SK-N-DZ (cell line): ENCODE data around the gene RIMKLB.
A peak's percentile ranks its signal among the peaks of the same experiment; 100 is the strongest.
"Not testable (repeated sequence)": the region's sequence is repeated elsewhere in the genome, so short reads cannot be mapped to it uniquely, and the experiment has no call there.

Source experiments
- DNase-seq: peaks from one replicate; pipeline ENCODE4 v3.0.0-alpha.2; 2015; ENCODE audit warnings: low spot score

The RIMKLB gene

DNA sequence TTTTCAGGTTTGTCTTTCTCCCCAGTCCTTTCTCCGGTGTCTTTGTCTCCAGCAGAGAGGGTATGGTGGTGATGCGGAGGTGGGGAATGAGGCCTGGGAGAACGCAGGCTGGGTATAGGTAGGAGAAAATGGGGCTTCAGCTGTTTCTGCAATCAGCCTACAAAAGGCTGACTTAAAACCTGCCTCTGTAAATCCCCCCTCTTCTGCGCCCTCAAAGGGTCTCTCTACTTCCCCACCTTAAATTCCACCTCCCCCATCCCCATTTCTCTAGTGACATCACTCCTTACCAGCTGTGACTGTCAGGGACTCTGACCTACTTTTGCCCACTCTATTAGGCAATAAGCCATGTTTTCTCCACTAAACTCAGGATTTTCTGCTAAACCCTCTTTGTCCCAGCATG is 8.1 kb upstream of the RIMKLB start:
- no peak for DNase-seq

DNA sequence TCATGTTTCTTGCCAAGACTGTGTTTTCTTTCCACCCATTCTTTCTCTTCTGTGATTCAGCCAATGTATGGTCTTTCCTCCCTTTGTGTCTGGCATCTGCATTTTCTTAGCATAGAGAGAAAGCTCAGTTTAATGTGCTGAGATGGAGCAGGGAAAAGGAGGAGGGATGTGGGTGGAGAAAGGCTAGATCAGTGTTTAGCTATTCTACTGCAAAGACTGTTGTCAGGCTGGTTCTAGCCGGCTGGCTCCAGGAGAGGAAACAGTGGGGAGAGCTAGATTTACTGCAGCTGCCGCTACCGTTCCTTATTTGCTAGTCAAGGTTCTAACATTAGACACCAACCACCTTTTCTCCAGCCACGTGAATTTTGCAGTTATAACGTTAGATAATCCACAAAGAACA is 5.2 kb upstream of the RIMKLB start:
- peak; percentile 67 for DNase-seq

DNA sequence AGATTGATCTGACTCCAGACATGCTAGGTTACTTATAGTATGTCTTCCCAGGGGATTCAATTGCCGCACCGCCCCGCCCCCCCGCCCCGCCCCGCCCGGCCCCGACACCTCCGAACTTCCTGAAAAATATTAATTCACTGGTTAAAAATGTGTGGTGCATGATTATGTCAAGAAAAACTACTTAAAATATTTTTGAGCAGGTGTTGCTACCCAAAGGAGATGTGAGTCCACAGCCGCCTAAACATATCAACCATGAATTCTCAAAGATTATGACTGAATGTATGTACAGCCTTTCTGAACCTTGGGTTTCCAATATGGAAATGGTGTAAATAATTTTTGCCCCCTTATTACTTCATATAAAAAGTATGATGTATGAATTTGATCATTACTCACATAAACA is 2.7 kb upstream of the RIMKLB start:
- no peak for DNase-seq

DNA sequence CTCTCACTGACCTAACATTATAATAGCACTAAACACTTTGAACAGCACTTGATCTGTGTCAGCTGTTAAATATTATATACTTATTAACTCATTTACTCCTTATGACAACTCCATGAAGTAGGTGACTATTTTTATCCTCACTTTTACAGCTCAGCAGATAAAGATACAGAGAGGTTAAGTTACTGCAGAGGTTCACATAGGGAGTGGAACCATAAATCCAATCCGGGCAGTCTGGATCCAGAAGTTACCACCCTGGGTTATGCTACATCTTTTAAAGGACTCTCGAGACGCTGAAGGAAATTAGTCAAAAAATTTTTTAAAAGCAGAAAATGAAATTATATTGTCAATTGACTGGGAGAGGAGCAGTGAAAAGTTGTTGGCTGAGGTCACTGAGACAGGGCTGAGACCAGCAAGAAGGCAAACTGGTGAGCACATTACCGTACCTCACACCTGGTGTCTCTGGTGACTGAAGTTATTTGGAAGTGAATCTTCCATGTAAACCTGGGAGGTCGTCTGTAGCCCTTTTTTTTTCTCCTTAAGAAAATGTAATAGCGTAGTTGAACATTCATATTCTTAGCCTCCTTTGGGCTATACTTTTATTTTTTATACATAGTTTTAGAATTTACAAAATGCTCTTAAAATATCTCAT is 1.2 kb upstream of the RIMKLB start:
- DNase-seq = no peak

DNA sequence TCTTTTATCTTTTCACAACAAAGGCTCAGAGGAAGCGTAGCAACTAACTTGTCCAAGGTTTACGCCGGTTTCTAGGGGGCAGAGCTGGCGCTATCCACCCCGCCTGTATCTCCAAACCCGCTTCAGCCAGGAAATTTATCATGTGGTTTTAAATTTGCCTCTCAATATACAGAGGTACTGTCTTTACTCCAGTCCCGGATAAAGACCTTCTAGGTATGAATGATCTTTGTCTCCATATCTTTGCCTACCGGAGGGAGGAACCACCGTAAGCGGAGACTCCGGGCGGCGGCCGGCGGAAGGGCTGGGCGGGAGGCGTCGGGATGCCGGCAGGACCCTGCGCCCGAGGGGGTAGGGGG is 693 bp upstream of the RIMKLB start:
- no peak for DNase-seq

DNA sequence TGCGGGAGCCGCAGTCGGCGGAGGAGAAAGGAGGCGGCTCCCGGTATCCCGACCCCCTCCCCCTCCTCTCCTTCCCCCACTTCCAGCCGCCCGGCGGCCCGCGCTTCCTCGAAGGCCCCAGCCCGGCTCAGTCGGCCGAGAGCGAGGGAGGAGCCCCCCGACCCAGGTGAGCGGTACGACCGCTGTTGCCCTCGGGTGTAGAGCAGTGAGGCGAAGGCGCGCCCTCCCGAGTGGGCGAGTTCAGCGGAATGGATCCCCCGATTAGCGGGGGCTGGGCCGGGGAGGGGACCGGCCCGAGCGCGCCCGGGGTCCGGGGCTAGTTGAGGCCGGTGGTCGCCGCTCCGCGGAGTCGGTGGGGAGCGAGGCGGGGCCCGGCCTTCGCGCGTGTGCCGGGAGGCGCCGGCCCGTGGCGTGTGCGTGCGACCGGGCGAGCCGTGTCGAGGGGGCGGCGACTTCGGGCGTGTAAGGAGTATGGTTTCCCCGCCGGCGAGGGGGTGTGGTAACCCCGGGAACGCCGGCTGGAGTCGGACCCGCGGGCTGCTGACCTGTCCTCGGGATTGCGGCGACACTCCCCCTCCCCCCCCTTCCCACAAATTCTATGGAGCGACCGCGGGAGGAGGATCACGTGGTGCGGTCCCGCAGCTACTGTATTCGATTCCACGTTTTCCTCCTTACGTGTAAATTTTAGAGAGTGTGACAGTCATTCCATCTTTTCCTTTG is 501 bp downstream of the RIMKLB start:
- peak; percentile 43 for DNase-seq

DNA sequence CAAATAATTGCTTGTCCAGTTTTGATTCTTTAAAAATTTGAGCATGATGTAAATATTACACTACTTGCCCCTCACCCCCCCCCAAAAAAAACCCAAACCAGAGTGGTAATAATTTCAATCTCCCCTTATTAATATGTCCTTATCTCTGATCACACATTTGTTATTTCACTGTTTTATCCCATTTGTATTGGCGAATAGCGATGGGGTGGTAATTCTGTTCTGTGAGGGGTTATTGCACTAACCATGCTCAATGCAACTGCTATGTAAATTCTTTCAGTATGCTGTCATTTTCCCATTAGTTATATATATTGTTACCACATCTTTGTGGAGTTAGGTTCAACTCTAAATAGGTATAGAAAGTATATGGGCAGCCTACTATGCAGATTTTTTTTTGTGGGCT is 1.1 kb downstream of the RIMKLB start:
- no peak for DNase-seq

DNA sequence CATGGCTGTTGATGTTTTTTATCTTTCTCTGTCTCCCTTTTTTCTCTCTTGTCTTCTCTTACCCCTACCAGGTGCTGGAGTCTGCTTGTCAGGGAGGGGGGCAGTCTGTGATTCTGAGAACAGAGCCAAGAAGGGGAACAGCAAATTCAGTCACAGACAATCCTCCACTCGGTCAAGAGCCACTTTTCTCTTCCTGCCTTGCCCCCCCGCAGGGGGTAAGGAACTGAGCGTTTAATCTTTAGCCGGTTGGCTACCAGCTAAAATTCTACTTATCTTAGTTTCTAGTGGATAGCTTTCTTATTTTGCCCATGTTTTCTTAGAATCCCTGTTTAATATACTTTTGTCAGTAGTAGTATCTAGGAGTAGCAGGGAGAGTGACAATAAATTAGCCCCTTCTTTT is 1.9 kb downstream of the RIMKLB start:
- DNase-seq = no peak

DNA sequence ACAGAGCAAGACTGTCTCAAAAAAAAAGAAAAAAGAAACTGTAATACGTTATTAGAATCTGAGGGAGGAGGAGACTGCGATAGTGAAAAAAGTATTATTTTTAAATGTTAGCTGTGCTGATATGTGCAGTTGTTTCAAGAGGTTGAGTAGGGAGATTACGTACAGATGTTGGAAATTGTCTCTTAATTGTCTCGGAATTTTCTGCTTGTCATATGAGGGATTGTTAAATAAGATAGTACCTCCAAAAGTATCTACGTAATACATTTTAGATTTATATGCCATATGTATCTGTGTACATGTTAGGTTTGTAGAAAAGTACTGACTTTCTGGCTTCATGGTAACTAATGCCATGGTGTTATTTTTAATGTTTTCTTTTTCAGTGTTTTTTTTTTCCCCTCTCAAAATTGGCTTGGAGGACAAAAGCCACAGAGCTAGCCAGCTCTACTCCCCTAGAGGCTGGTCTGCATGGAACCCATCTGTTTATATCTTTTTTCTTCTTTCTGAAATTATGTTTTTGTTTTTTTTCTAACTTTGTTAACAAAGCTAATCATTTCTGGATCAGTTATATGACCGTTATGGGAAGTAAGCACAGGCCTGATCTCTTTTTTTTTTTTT is 3.4 kb downstream of the RIMKLB start:
- DNase-seq = no peak

DNA sequence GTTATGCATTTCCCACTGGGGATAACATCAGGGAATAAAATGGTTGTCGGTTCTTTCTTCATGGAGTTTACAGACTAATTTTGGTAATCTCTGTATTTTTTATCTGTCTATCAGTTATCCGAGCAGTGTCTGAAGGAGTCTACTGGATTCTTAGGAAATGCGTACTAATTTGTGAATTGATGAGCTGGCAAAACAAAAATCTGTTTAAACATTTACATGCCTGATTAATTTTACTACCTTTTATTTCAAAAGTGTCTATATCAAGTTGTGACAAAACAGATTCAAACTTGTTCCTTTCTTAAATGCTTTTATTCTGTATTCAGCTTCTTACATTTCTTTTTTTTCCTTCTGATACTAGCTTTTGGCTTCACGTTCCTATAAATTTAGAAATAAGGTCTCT is 4.4 kb downstream of the RIMKLB start:
- no peak for DNase-seq

DNA sequence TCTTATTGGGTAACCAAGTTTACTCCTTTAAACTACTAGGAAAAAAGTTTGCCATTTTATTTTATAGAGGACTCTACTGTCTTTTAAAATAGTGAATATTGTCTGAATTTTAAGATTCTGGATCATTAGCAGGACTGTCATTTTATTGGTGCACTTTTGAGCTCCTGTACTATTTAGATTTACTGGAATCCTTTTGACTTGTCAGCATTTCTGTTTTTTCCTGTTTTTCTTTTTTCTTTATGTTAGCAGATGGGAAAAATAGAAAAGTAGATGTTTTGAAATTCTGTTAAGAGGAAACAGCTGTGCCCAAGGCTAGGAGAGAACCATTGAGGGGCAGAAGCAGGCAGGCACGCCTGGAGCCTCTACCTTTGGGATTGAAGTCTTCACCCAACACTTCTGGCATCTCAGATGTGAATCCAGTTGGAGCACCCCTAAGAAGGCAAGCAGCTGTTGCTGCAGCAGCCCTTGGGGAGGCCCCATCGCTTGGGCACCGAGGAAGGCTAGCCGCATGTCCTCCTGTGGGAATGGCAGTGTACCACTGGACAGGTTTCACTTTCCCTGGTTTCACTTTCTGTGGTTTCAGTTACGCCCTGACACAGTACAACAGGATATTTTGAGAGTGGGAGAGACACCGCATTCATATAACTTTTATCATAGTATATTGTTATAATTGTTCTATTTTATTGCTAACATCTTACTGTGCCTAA is 11.5 kb downstream of the RIMKLB start:
- DNase-seq = no peak

DNA sequence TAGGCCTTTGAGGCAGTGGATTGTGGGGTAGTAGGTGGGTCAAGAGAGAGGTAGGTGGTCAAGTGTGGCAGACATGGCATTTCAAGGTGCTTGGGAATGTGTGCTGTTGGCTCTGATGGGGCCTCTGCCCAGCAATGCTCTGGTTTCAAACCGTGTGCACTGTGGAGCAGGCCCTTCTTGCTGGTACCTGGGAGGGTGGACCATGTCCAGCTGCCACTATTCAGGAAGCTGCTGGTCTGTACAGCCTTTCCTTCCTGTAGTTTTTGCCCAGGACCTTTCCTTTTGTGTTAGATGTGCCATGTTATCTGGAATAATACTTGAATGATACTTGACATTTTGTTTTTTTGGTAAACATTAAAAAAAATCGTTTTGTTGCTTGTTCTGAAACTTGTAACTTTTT is 14.8 kb downstream of the RIMKLB start:
- no peak for DNase-seq

DNA sequence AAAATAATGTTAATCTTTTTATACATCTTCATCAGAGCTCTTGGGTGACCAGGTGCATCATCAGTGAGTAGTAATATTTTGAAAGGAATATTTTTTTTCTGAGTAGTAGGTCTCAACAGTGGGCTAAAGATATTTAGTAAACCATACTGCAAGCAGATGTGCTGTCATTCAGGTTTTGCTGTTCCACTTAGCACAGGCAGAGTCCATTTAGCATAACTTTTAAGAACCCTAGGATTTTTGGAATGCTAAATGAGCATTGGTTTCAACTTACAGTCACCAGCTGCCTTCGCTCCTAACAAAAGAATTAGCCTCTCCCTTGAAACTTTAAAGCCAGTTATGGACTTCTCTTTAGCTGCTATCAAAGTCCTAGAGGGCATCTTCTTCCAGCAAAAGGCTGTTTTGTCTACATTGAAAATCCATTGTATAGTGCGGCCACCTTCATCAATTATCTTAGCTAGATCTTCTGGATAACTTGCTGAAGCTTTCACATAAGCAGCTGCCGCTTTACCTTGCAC is 24.6 kb downstream of the RIMKLB start:
- DNase-seq = no peak

DNA sequence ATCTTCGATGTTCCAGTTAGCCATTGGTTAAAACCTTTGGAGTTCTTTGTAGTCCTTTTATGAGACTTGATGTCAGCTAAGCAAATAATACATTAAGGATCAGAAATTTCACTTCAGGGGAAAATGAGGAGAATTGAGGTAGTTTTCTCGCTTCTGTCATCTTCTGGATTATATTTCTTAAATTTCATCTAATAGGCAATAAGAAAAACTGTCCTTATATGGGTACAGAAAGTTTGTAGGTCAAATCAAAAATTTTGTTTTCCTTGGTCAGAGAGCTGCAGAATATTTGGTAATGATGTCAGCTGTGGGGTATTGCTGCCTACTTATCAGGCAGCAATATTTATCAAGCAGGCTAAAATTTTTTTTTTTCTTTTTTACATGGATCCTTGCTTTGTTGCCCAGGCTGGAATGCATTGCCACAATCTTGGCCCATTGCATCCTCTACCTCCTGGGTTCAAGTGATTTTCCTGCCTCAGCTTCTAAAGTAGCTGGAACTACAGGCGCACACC is 37.1 kb downstream of the RIMKLB start:
- no peak for DNase-seq

DNA sequence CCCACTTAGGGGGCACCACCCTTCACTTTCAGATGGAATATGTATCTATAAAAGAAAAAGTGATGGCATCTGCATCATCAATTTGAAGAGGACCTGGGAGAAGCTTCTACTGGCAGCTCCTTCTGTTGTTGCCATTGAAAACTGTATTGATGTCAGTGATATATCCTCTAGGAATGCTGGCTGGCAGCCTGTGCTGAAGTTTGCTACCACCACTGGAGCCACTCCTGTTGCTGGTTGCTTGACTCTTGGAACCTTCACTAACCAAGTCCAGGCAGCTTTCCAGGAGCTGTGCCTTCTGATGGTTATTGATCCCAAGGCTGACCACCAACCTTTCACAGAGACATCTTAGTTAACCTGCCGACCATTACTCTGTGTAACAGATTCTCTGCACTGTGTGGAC is 44.7 kb downstream of the RIMKLB start:
- DNase-seq = no peak

DNA sequence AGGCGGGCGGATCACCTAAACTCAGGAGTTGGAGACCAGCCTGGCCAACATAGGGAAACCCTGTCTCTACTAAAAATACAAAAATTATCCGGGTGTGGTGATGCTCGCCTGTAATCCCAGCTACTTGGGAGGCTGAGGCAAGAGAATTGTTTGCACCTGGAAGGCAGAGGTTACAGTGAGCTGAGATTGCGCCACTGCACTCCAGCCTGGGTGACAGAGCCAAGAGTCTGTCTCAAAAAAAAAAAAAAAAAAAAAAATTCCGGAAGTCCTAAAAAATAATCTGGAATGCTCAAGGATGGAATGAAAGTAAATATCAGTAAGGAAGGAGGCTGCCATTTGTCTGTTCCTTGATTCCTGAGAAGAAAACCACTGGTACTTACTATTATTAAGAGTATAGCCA is 45.3 kb downstream of the RIMKLB start:
- not testable (repeated sequence) for DNase-seq

DNA sequence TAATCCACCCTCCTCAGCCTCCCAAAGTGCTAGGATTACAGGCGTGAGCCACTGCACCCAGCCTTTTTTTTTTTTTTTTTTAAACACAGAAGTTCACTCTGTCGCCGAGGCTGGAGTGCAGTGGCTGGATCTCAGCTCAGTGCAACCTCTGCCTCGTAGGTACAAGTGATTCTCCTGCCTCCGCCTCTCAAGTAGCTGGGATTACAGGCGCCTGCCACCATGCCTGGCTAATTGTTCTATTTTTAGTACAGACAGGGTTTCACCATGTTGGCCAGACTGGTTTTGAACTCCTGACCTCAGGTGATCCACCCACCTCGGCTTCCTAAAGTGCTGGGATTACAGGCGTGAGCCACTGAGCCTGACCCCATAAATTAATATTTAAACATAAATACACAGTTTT is 47.8 kb downstream of the RIMKLB start:
- DNase-seq = not testable (repeated sequence)

DNA sequence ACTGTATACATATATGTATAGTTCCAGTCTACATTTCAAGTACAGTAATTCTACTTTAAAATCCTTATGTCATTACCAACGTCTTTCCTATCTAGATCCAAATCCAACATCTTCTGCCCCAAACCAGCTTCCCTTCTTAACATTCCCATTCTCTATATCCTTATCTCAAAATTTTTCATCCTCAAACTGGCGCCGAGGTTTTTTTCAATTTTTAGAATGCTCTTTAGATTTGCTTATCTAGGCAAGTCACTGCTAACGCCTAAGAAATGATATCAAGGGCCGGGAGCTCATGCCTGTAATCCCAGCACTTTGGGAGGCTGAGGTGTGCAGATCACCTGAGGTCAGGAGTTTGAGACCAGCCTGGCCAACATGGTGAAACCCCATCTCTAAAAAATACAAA is 48.3 kb downstream of the RIMKLB start:
- DNase-seq = no peak

DNA sequence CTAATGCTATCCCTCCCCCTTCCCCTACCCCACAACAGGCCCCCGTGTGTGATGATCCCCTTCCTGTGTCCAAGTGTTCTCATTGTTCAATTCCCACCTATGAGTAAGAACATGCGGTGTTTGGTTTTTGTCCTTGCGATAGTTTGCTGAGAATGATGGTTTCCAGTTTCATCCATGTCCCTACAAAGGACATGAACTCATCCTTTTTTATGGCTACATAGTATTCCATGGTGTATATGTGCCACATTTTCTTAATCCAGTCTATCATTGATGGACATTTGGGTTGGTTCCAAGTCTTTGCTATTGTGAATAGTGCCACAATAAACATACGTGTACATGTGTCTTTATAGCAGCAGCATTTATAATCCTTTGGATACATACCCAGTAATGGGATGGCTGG is 62.3 kb downstream of the RIMKLB start:
- DNase-seq = not testable (repeated sequence)

DNA sequence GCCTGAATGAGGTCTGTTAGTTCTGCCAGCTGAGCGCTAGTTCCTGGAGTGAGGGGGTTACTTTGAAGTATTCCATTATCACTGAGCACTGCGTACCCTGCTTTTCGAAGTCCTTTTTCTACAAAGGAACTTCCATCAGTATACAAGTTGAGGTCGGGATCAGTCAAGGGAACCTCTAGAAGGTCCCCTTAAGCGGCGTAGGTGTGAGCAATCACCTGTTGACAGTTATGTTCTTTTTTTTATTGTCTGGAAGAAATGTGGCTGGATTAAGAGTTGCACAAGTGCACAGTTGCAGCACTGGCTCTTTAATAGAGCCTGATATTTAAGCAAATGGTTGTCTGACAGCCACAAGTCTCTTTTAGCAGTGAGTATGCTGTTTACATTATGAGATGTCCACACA is 64.9 kb downstream of the RIMKLB start:
- DNase-seq = not testable (repeated sequence)

DNA sequence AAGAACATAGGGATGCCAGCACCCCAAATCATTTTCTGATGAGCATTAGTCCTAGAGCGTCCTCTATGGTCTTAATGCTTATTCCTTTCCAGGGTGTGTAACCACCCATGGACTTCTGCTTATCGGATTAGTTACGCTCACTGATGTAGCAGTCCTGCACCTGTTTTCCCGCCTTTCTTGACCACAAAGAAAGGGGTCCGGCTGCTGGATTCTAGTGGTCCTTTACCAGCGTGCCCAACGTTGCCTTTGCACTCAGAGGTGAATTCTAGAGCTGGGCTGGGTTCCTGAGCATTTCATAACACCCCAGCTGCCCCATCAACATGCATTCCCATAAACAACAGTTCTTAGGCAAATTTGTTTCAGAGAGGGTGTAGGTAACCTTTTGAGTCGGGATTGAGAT is 68.3 kb downstream of the RIMKLB start:
- not testable (repeated sequence) for DNase-seq

DNA sequence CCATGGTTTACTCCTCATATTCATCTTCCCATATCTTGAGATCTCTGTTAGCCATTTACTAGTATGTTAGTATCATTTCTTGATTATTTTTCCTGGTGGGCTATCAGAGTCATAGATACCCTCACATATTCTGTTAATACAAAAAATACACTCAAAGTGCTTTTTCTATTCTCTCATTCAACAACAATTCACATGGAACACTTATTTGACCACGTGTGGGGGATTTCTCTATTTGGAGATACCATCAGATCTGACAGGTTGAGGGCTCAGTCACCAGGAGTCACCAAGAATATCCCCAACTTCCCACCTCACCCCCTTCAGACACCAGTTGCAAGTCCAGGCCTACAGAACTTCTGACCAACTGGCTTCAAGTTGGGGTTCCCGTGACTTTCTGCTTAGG is 72.7 kb downstream of the RIMKLB start:
- DNase-seq = no peak
